ENCODE measurements around the gene TMEM179. TPM values are rescaled to one million over a fixed set of nuclear protein-coding genes. Genes with fewer than 3 reads are reported as not detected.

TMEM179 gene
- total RNA-seq, 1 donor from 2014 or later, result 1.0 TPM

DNA sequence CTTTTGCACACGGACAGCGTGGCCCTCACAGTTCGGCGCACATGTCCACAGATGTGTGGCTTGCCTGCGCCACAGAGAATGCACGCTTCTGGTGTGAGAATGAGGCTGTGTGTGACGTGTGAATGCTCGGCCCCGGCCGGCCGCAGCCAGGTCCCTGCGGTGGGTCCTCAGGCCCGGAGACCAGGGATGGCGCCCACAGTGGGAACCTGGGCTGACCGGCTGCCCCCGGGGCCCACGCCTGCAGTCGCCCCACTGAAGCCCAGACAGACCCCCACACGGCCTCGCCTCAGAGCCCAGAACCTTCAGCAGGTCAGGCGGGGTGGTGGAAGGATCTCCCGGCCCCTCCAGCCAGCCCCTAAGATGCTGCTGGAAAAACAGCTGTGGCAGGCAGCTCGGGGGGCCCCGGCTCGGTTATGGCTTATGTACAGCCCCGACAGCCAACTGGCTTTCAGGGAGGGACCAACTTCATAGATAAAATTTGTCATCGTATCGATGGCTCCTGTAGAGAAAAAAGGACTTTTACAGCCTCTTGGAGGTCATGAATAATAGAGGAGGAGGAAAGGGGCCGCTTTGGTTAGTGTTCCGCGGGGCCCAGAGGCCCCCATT lies 29.5 kb downstream of the TMEM179 start:
- no peaks in the 10 kb centered on the region for H3K36me3 ChIP-seq (ENCODE audit: control insufficient read depth in 3 of 3, insufficient read depth in 3 of 3, low read length in 3 of 3)
- H3K27ac ChIP-seq (ENCODE audit: low read depth, low read length), result no peak overlapping the region
- peaks cover 27 to 32% (median 28%) of the 10 kb centered on the region in 3 donors for H3K4me1 ChIP-seq (ENCODE audit: control insufficient read depth in 3 of 3, insufficient read depth in 3 of 3, low read length in 3 of 3)
- H3K4me3 ChIP-seq (ENCODE audit: low read length in 3 of 3), result no peak overlapping the region
- H3K27me3 ChIP-seq (ENCODE audit: control insufficient read depth in 3 of 3, insufficient read depth in 3 of 3, low read length in 3 of 3), result peaks cover 11 to 39% (median 26%) of the 10 kb centered on the region in 3 donors
- no peaks in the 10 kb centered on the region for H3K9me3 ChIP-seq (ENCODE audit: control insufficient read depth in 3 of 3, low read length in 3 of 3)
- H3K9ac ChIP-seq (ENCODE audit: low read depth in 1 of 3, low read length in 3 of 3), result no peak overlapping the region

DNA sequence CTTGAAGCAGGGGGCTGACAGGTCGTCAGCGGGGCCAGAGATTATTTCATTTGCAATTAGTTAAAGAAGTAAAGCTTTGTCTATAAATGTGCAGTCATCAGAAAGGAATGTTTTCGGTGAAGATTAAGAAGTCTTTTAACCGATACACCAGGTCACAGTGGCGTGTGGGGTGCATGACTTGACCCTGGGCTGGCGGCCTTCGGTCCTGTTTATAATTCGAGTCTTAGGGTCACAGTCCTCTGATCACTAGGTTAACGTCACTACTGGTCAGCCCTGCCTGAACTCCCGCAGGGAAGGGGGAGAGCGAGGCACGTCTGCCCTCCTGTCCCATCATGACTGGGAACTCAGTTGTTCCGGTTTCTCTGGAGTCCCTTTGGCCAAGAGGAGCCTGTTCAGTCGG lies 30.0 kb downstream of the TMEM179 start:
- Histone ChIP-seq H3K4me1 (ENCODE audit: control insufficient read depth in 3 of 3, insufficient read depth in 3 of 3, low read length in 3 of 3) (peaks cover 22 to 27% (median 22%) of the 10 kb centered on the region in 3 donors), H3K9ac (ENCODE audit: low read depth in 1 of 3, low read length in 3 of 3) (no peak overlapping the region), H3K27me3 (ENCODE audit: control insufficient read depth in 3 of 3, insufficient read depth in 3 of 3, low read length in 3 of 3) (peaks cover 16 to 41% (median 32%) of the 10 kb centered on the region in 3 donors), H3K27ac (ENCODE audit: low read depth, low read length) (no peak overlapping the region), H3K4me3 (ENCODE audit: low read length in 3 of 3) (no peak overlapping the region), H3K36me3 (ENCODE audit: control insufficient read depth in 3 of 3, insufficient read depth in 3 of 3, low read length in 3 of 3) (no peaks in the 10 kb centered on the region), H3K9me3 (ENCODE audit: control insufficient read depth in 3 of 3, low read length in 3 of 3) (no peaks in the 10 kb centered on the region)

DNA sequence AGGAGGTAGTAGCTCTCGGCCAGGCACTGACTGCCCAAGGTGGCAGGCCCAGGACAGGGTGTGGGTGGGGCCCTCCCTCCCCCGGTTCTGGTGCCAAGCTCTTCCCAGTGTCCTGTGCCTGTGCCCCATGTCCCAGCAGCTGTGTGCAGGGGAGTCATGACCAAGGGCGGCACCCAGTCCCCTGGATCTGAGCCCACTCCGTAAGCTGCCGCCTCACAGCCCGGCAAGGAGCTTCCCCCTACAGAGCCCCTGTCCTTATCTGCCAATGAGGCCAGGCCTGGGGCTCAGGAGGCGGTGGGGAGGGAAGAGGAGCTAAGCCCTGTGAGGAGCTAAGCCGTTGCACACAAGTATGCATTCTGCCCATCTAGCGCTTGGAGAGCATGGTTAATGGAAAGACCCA lies 30.6 kb downstream of the TMEM179 start:
- no peaks in the 10 kb centered on the region for H3K9me3 ChIP-seq (ENCODE audit: control insufficient read depth in 3 of 3, low read length in 3 of 3)
- H3K27me3 ChIP-seq (ENCODE audit: control insufficient read depth in 3 of 3, insufficient read depth in 3 of 3, low read length in 3 of 3), result peaks cover 16 to 42% (median 38%) of the 10 kb centered on the region in 3 donors
- peaks cover 16 to 21% (median 17%) of the 10 kb centered on the region in 3 donors for H3K4me1 ChIP-seq (ENCODE audit: control insufficient read depth in 3 of 3, insufficient read depth in 3 of 3, low read length in 3 of 3)
- H3K9ac ChIP-seq (ENCODE audit: low read depth in 1 of 3, low read length in 3 of 3), result no peak overlapping the region
- no peak overlapping the region for H3K4me3 ChIP-seq (ENCODE audit: low read length in 3 of 3)
- no peak overlapping the region for H3K27ac ChIP-seq (ENCODE audit: low read depth, low read length)
- no peaks in the 10 kb centered on the region for H3K36me3 ChIP-seq (ENCODE audit: control insufficient read depth in 3 of 3, insufficient read depth in 3 of 3, low read length in 3 of 3)

DNA sequence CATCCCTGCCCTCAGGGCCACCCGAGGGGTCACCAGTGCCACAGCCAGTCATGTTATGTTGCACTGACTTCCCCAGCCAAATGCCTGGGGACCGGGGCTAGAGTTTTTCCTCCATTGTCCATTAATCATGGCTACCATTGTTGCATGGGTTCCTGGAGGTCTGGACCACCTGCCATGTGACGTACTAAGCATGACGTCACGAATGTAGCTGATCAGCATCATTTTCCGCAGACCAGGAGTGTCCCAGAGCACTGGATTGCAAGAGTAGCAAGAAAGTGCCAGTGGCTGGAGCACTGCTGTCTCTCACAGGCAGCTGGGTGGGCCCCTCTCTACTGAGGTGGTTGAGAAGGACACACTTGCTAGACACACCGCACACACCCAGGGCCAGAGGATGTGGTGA lies 31.9 kb downstream of the TMEM179 start:
- no peak overlapping the region for H3K27ac ChIP-seq (ENCODE audit: low read depth, low read length)
- H3K4me1 ChIP-seq (ENCODE audit: control insufficient read depth in 3 of 3, insufficient read depth in 3 of 3, low read length in 3 of 3), result peaks cover 3 to 8% (median 4%) of the 10 kb centered on the region in 3 donors
- H3K4me3 ChIP-seq (ENCODE audit: low read length in 3 of 3), result no peak overlapping the region
- no peaks in the 10 kb centered on the region for H3K9me3 ChIP-seq (ENCODE audit: control insufficient read depth in 3 of 3, low read length in 3 of 3)
- H3K9ac ChIP-seq (ENCODE audit: low read depth in 1 of 3, low read length in 3 of 3), result no peak overlapping the region
- peaks cover 19 to 44% (median 35%) of the 10 kb centered on the region in 3 donors for H3K27me3 ChIP-seq (ENCODE audit: control insufficient read depth in 3 of 3, insufficient read depth in 3 of 3, low read length in 3 of 3)
- no peaks in the 10 kb centered on the region for H3K36me3 ChIP-seq (ENCODE audit: control insufficient read depth in 3 of 3, insufficient read depth in 3 of 3, low read length in 3 of 3)

DNA sequence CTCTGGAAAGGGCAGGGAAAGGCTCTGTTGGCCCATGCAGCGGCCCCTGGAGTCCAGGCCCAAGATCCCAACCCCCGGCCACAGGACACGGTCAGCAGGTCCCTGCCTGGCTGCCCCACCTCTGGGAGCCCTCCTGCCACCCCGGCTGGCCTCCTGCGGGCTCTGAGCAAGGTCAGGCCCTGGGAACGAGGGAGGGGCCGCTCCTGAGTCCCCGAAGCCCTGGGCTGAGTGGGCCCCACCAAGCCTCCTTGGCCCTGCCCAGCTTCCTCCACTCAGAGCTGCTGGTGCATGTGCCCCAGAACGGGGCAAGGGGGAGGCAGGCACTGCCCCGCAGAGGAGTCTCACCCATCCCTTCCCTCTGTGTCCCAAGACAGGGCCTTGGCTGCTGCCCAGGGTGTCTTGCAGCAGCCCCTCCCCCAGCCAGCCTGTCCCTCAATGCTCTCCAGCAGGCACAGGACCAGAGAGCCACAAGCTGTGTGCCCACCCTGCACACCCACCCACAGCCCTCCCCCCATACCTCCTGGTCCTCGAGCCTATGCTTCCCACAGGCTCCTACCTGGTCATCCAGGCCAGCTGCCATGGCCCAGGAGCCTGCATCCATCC lies 32.4 kb downstream of the TMEM179 start:
- peaks cover 0 to 4% (median 0%) of the 10 kb centered on the region in 3 donors for H3K4me1 ChIP-seq (ENCODE audit: control insufficient read depth in 3 of 3, insufficient read depth in 3 of 3, low read length in 3 of 3)

DNA sequence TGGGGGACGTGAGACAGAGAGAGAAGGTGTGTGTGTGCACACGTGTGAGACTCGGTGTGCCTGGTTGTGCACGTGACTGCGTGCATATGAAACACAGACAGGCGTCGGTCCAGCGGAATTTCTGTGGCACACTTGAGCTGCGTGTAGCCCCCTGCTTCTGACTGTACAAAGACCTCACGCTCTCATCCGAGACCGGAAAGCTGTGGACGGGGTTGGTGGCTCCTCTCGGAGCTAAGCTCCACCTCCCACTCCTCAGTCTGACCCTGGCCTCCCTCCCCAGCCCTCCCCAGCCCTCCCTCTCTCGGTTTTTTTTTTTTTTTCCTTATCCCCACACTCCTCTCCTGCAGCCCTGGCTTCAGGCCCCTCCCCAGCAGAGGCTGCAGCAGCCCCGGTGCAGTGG lies 33.3 kb downstream of the TMEM179 start:
- peaks cover 24 to 56% (median 37%) of the 10 kb centered on the region in 3 donors for H3K27me3 ChIP-seq (ENCODE audit: control insufficient read depth in 3 of 3, insufficient read depth in 3 of 3, low read length in 3 of 3)
- H3K36me3 ChIP-seq (ENCODE audit: control insufficient read depth in 3 of 3, insufficient read depth in 3 of 3, low read length in 3 of 3), result no peaks in the 10 kb centered on the region
- H3K4me3 ChIP-seq (ENCODE audit: low read length in 3 of 3), result no peak overlapping the region
- no peak overlapping the region for H3K27ac ChIP-seq (ENCODE audit: low read depth, low read length)
- no peak overlapping the region for H3K9ac ChIP-seq (ENCODE audit: low read depth in 1 of 3, low read length in 3 of 3)
- no peaks in the 10 kb centered on the region for H3K4me1 ChIP-seq (ENCODE audit: control insufficient read depth in 3 of 3, insufficient read depth in 3 of 3, low read length in 3 of 3)
- H3K9me3 ChIP-seq (ENCODE audit: control insufficient read depth in 3 of 3, low read length in 3 of 3), result no peaks in the 10 kb centered on the region

More for the DNA sequence above, 32.4 kb downstream of the TMEM179 start:
- H3K9me3 ChIP-seq (ENCODE audit: control insufficient read depth in 3 of 3, low read length in 3 of 3), result no peaks in the 10 kb centered on the region
- H3K27me3 ChIP-seq (ENCODE audit: control insufficient read depth in 3 of 3, insufficient read depth in 3 of 3, low read length in 3 of 3), result peaks cover 19 to 48% (median 34%) of the 10 kb centered on the region in 3 donors
- H3K27ac ChIP-seq (ENCODE audit: low read depth, low read length), result no peak overlapping the region
- H3K36me3 ChIP-seq (ENCODE audit: control insufficient read depth in 3 of 3, insufficient read depth in 3 of 3, low read length in 3 of 3), result no peaks in the 10 kb centered on the region
- H3K9ac ChIP-seq (ENCODE audit: low read depth in 1 of 3, low read length in 3 of 3), result no peak overlapping the region
- H3K4me3 ChIP-seq (ENCODE audit: low read length in 3 of 3), result no peak overlapping the region

DNA sequence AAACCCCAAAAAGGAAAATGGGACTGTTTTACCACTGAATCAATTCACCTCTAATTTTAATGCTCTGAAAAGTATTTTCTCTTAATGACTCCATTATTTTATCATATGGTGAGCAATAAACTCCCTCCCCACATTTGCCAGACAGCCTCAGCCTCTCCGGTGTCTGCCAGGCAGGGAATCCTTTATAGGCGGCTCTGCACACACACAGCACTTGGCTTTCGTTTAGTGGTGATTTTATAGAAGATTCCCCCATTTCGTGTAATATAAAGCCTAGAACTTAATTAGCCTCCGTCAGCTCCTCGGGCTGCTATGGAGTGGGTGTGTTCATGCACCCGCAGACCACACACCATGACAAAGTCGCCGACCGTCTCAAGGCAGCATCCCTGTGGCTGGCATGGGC lies 35.1 kb downstream of the TMEM179 start:
- Histone ChIP-seq H3K36me3 (ENCODE audit: control insufficient read depth in 3 of 3, insufficient read depth in 3 of 3, low read length in 3 of 3) (no peaks in the 10 kb centered on the region), H3K4me3 (ENCODE audit: low read length in 3 of 3) (no peak overlapping the region), H3K9me3 (ENCODE audit: control insufficient read depth in 3 of 3, low read length in 3 of 3) (no peaks in the 10 kb centered on the region), H3K4me1 (ENCODE audit: control insufficient read depth in 3 of 3, insufficient read depth in 3 of 3, low read length in 3 of 3) (peaks cover 0 to 4% (median 0%) of the 10 kb centered on the region in 3 donors), H3K27me3 (ENCODE audit: control insufficient read depth in 3 of 3, insufficient read depth in 3 of 3, low read length in 3 of 3) (peaks cover 38 to 75% (median 55%) of the 10 kb centered on the region in 3 donors), H3K9ac (ENCODE audit: low read depth in 1 of 3, low read length in 3 of 3) (no peak overlapping the region), H3K27ac (ENCODE audit: low read depth, low read length) (no peak overlapping the region)

DNA sequence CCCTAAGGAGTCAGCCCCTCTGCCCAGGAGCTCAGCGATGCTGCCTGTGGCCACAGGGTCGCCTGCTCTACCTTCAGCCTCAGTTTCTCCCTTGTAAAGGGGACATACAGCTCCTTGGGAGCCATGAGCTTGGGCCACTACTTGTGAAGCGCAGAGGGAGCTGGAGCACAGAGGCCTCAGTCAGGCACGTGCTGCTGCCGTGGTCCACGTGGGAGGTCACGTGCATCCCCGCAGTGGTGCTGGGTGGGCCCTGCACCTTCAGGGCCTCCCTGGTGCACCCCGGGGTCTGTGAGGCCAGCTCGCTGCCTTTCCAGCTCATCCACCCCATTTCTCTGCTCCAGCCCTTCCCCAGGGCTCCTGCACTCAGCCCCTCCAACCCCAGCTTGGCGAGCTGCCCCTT lies 36.0 kb downstream of the TMEM179 start:
- no peak overlapping the region for H3K27ac ChIP-seq (ENCODE audit: low read depth, low read length)
- no peak overlapping the region for H3K9ac ChIP-seq (ENCODE audit: low read depth in 1 of 3, low read length in 3 of 3)
- H3K27me3 ChIP-seq (ENCODE audit: control insufficient read depth in 3 of 3, insufficient read depth in 3 of 3, low read length in 3 of 3), result peaks cover 41 to 76% (median 62%) of the 10 kb centered on the region in 3 donors
- H3K9me3 ChIP-seq (ENCODE audit: control insufficient read depth in 3 of 3, low read length in 3 of 3), result no peaks in the 10 kb centered on the region
- H3K4me1 ChIP-seq (ENCODE audit: control insufficient read depth in 3 of 3, insufficient read depth in 3 of 3, low read length in 3 of 3), result peaks cover 0 to 9% (median 3%) of the 10 kb centered on the region in 3 donors
- no peak overlapping the region for H3K4me3 ChIP-seq (ENCODE audit: low read length in 3 of 3)
- no peaks in the 10 kb centered on the region for H3K36me3 ChIP-seq (ENCODE audit: control insufficient read depth in 3 of 3, insufficient read depth in 3 of 3, low read length in 3 of 3)

DNA sequence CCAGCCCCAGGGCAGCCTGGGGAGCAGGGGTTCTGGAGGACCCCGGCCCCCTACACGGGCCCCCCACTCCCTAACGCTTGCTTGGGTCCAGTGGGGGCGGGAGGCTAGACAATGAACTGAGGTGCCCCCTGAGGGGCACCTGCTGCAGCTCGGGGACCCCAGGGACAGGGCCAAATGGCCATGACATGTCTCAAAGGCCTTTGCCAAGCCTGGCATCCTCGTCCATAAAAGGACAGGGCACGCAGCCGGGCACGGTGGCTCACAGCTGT lies 36.7 kb downstream of the TMEM179 start:
- no peak overlapping the region for H3K27ac ChIP-seq (ENCODE audit: low read depth, low read length)
- H3K27me3 ChIP-seq (ENCODE audit: control insufficient read depth in 3 of 3, insufficient read depth in 3 of 3, low read length in 3 of 3), result peaks cover 41 to 77% (median 68%) of the 10 kb centered on the region in 3 donors
- H3K4me1 ChIP-seq (ENCODE audit: control insufficient read depth in 3 of 3, insufficient read depth in 3 of 3, low read length in 3 of 3), result peaks cover 0 to 11% (median 6%) of the 10 kb centered on the region in 3 donors
- no peaks in the 10 kb centered on the region for H3K36me3 ChIP-seq (ENCODE audit: control insufficient read depth in 3 of 3, insufficient read depth in 3 of 3, low read length in 3 of 3)
- H3K4me3 ChIP-seq (ENCODE audit: low read length in 3 of 3), result no peak overlapping the region
- H3K9me3 ChIP-seq (ENCODE audit: control insufficient read depth in 3 of 3, low read length in 3 of 3), result no peaks in the 10 kb centered on the region
- no peak overlapping the region for H3K9ac ChIP-seq (ENCODE audit: low read depth in 1 of 3, low read length in 3 of 3)

DNA sequence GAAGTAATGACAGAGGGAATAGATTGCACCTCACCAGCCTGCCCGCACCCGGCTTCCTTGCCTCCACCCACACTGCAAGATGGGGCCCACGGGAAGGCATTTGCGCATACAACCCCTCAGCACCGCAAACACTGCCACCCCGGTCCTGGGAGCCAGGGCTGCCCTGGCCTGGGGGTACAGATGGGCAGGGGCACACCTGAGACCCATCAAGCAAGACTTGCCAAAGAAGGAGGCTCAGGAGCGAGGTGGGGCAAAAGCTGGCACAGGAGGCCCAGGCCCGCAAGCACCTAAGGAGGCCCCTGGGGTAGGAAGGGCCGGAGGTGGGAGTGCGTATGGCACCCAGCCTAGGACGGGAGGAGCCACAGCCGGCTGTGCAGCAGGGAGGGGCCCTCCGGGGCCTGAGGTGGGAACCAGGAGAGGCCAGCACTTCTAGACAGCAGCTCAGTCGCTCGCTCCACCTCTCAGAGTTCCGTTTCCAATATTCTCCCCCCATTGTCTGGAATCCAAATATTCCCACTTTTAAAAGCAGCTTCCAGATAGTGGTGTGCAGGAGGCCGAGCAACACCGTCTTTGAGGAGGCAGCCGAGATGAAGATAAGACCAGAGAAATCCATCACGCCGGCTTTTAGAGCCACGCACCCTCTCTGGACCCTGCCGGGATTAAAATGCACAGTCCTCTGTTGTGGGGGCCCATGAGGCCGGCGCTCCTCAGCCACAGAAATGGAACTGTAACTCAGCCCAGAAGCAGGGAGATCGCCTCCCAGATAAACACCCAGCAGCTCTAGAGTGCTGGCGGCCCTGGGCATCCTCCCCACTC lies 37.2 kb downstream of the TMEM179 start:
- peaks cover 0 to 11% (median 6%) of the 10 kb centered on the region in 3 donors for H3K4me1 ChIP-seq (ENCODE audit: control insufficient read depth in 3 of 3, insufficient read depth in 3 of 3, low read length in 3 of 3)
- no peaks in the 10 kb centered on the region for H3K36me3 ChIP-seq (ENCODE audit: control insufficient read depth in 3 of 3, insufficient read depth in 3 of 3, low read length in 3 of 3)
- no peak overlapping the region for H3K4me3 ChIP-seq (ENCODE audit: low read length in 3 of 3)
- H3K27ac ChIP-seq (ENCODE audit: low read depth, low read length), result no peak overlapping the region
- H3K27me3 ChIP-seq (ENCODE audit: control insufficient read depth in 3 of 3, insufficient read depth in 3 of 3, low read length in 3 of 3), result peaks cover 41 to 75% (median 68%) of the 10 kb centered on the region in 3 donors
- H3K9me3 ChIP-seq (ENCODE audit: control insufficient read depth in 3 of 3, low read length in 3 of 3), result no peaks in the 10 kb centered on the region
- H3K9ac ChIP-seq (ENCODE audit: low read depth in 1 of 3, low read length in 3 of 3), result no peak overlapping the region
